Muscle layer of duodenum (tissue), 2 donors: ENCODE data around the gene WNT2B.

Experiments used
- H3K27ac ChIP-seq: one replicate; pipeline ENCODE4 v1.7.0; 2013; ENCODE audit warnings: mild to moderate bottlenecking, low read length
- H3K27me3 ChIP-seq: one replicate; pipeline ENCODE4 v1.7.0; 2013; ENCODE audit warnings: low read depth, mild to moderate bottlenecking, control low read depth, low read length
- H3K36me3 ChIP-seq, 2 donors: one replicate each; pipeline ENCODE4 v1.7.0; 2013; ENCODE audit warnings: low read length in 2 of 2, control low read depth in 1 of 2, mild to moderate bottlenecking in 1 of 2; ENCODE audit not compliant: insufficient read depth in 2 of 2, control insufficient read depth in 1 of 2
- H3K4me1 ChIP-seq, 2 donors: one replicate each; pipeline ENCODE4 v1.7.0; 2013; ENCODE audit warnings: low read length in 2 of 2, mild to moderate bottlenecking in 2 of 2, control low read depth in 1 of 2, moderate library complexity in 1 of 2; ENCODE audit not compliant: insufficient read depth in 2 of 2, control insufficient read depth in 1 of 2
- H3K4me3 ChIP-seq, 2 donors: one replicate each; pipeline ENCODE4 v1.7.0; 2013; ENCODE audit warnings: low read length in 2 of 2, low read depth in 1 of 2, mild to moderate bottlenecking in 1 of 2
- H3K9me3 ChIP-seq, 2 donors: one replicate each; pipeline ENCODE4 v1.7.0; 2013; ENCODE audit warnings: low read length in 2 of 2, control low read depth in 1 of 2, mild to moderate bottlenecking in 1 of 2; ENCODE audit not compliant: control insufficient read depth in 1 of 2
- donor health status: healthy.

Gene WNT2B

DNA sequence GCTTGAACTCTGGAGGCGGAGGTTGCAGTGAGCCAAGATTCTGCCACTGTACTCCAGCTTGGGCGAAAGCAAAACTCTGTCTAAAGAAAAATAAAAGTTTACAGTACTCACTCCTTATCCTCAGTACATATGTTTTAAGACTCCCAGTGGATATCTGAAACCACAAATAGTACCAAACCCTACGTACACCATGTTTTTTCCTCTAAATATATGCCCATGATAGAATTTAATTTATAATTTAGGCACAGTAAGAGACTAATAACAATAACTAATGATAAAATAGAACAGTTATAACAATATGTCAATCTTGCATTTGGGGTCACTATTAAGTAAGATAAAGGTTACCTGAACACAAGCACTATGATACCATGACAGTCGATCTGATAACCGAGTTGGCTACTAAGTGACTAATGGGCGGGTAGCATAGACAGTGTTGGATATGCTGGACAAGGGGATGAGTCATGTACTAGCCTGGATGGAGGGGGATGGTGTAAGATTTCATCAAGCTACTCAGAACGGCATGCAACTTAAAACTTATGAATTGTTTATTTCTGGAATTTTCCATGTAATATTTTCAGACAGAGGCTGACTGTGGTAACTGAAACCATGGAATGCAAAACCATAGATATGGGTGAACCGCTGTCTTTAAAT lies 66.5 kb downstream of the WNT2B start:
- H3K36me3 ChIP-seq, result peaks cover 13 to 49% of the 10 kb centered on the region in 2 donors
- no peaks in the 10 kb centered on the region for H3K27me3 ChIP-seq
- no peak overlapping the region for H3K27ac ChIP-seq
- no peaks in the 10 kb centered on the region for H3K9me3 ChIP-seq
- H3K4me3 ChIP-seq, result no peak overlapping the region
- H3K4me1 ChIP-seq, result no peaks in the 10 kb centered on the region

DNA sequence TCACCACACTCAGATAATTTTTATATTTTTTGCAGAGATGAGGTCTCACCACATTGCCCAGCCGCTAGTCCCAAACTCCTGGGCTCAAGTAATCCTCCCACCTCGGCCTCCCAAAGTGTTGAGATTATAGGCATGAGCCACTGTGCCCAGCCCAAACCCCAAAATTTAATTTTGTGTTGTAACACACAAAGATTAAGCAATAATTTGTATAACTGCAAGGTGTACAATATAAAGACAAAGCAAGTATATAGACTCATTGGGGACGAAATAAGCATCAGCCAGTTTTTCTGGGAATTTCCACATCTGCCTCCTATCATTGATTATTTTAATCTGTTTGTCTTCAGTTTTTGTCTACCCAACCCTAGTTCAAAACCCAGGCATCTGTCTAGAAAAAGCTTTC lies 67.5 kb downstream of the WNT2B start:
- H3K36me3 ChIP-seq, result peaks cover 13 to 43% of the 10 kb centered on the region in 2 donors
- no peaks in the 10 kb centered on the region for H3K4me1 ChIP-seq
- no peaks in the 10 kb centered on the region for H3K9me3 ChIP-seq
- H3K27ac ChIP-seq, result no peak overlapping the region
- no peak overlapping the region for H3K4me3 ChIP-seq
- H3K27me3 ChIP-seq, result no peaks in the 10 kb centered on the region
